PC-9 (cell line): ENCODE measurements around the gene TSPEAR.

Experiments
- CTCF ChIP-seq: fragments of 200-600 bp; sonication (generic); conservative IDR thresholded peaks from 2 replicates; pipeline ENCODE4 v1.6.1; 2017; ENCODE audit warnings: mixed run types, antibody characterized with exemption, mild to moderate bottlenecking, moderate library complexity
- EZH2 ChIP-seq: fragments of 200-600 bp; sonication (generic); IDR thresholded peaks from 2 replicates; pipeline ENCODE4 v1.8.0; 2017; ENCODE audit warnings: antibody characterized with exemption, low read depth

GRCh38 chr21:44581158-44581557, 130.2 kb downstream of the TSPEAR start:
- no peak for TF ChIP-seq CTCF
- no peak for TF ChIP-seq EZH2
